ENCODE measurements around the gene PDE6H.

PDE6H gene

DNA sequence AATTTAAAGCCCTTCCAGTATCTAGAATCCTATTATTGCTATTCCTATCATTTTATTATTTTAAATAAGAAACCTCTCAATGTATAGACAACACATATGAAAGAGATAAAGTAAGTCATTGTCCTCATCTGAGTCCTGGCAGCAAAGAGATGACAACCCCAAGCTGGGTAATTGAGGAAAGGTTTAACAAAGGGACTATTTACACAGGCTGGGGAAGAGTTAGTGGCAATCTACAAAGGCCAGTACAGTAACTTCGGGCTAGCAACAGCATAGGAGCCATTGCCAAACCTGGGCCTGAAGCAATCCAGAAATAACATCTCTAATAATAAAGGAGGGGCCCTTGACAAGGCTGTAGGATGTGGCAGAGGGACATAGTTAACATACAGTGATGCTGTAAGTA, 11.2 kb downstream of the PDE6H start:
- no peak for TF ChIP-seq BACH2 (CRISPR knock-in tag; IDR thresholded peaks at IDR 0.05; ENCODE audit: borderline replicate concordance)
- no peak for TF ChIP-seq CSDC2 (CRISPR knock-in tag; IDR thresholded peaks at IDR 0.05)
- TF ChIP-seq GLIS3 (CRISPR knock-in tag; IDR thresholded peaks at IDR 0.05): no peak
- no peak for TF ChIP-seq ZNF70 (CRISPR knock-in tag; IDR thresholded peaks at IDR 0.05)
- TF ChIP-seq PPARA (CRISPR knock-in tag; IDR thresholded peaks at IDR 0.05; ENCODE audit: borderline replicate concordance): no peak
- TF ChIP-seq ZNF565 (CRISPR knock-in tag; conservative IDR thresholded peaks at IDR 0.05; ENCODE audit: low read depth): no peak
- TF ChIP-seq, protein P1, sequence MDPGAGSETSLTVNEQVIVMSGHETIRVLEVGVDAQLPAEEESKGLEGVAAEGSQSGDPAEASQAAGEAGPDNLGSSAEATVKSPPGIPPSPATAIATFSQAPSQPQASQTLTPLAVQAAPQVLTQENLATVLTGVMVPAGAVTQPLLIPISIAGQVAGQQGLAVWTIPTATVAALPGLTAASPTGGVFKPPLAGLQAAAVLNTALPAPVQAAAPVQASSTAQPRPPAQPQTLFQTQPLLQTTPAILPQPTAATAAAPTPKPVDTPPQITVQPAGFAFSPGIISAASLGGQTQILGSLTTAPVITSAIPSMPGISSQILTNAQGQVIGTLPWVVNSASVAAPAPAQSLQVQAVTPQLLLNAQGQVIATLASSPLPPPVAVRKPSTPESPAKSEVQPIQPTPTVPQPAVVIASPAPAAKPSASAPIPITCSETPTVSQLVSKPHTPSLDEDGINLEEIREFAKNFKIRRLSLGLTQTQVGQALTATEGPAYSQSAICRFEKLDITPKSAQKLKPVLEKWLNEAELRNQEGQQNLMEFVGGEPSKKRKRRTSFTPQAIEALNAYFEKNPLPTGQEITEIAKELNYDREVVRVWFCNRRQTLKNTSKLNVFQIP (CRISPR knock-in tag; IDR thresholded peaks at IDR 0.05; ENCODE audit: borderline replicate concordance, low read depth): no peak
- TF ChIP-seq ZFP3 (CRISPR knock-in tag; IDR thresholded peaks at IDR 0.05): no peak
- TF ChIP-seq ZNF8 (CRISPR knock-in tag; IDR thresholded peaks at IDR 0.05): no peak
- TF ChIP-seq, protein P2, sequence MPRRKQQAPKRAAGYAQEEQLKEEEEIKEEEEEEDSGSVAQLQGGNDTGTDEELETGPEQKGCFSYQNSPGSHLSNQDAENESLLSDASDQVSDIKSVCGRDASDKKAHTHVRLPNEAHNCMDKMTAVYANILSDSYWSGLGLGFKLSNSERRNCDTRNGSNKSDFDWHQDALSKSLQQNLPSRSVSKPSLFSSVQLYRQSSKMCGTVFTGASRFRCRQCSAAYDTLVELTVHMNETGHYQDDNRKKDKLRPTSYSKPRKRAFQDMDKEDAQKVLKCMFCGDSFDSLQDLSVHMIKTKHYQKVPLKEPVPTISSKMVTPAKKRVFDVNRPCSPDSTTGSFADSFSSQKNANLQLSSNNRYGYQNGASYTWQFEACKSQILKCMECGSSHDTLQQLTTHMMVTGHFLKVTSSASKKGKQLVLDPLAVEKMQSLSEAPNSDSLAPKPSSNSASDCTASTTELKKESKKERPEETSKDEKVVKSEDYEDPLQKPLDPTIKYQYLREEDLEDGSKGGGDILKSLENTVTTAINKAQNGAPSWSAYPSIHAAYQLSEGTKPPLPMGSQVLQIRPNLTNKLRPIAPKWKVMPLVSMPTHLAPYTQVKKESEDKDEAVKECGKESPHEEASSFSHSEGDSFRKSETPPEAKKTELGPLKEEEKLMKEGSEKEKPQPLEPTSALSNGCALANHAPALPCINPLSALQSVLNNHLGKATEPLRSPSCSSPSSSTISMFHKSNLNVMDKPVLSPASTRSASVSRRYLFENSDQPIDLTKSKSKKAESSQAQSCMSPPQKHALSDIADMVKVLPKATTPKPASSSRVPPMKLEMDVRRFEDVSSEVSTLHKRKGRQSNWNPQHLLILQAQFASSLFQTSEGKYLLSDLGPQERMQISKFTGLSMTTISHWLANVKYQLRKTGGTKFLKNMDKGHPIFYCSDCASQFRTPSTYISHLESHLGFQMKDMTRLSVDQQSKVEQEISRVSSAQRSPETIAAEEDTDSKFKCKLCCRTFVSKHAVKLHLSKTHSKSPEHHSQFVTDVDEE (CRISPR knock-in tag; IDR thresholded peaks at IDR 0.05): no peak
- no peak for TF ChIP-seq TCF4 (CRISPR knock-in tag; IDR thresholded peaks at IDR 0.05; ENCODE audit: borderline replicate concordance)
- TF ChIP-seq, protein P3, sequence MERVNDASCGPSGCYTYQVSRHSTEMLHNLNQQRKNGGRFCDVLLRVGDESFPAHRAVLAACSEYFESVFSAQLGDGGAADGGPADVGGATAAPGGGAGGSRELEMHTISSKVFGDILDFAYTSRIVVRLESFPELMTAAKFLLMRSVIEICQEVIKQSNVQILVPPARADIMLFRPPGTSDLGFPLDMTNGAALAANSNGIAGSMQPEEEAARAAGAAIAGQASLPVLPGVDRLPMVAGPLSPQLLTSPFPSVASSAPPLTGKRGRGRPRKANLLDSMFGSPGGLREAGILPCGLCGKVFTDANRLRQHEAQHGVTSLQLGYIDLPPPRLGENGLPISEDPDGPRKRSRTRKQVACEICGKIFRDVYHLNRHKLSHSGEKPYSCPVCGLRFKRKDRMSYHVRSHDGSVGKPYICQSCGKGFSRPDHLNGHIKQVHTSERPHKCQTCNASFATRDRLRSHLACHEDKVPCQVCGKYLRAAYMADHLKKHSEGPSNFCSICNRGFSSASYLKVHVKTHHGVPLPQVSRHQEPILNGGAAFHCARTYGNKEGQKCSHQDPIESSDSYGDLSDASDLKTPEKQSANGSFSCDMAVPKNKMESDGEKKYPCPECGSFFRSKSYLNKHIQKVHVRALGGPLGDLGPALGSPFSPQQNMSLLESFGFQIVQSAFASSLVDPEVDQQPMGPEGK (CRISPR knock-in tag; IDR thresholded peaks at IDR 0.05; ENCODE audit: borderline replicate concordance): no peak
- TF ChIP-seq, protein P4, sequence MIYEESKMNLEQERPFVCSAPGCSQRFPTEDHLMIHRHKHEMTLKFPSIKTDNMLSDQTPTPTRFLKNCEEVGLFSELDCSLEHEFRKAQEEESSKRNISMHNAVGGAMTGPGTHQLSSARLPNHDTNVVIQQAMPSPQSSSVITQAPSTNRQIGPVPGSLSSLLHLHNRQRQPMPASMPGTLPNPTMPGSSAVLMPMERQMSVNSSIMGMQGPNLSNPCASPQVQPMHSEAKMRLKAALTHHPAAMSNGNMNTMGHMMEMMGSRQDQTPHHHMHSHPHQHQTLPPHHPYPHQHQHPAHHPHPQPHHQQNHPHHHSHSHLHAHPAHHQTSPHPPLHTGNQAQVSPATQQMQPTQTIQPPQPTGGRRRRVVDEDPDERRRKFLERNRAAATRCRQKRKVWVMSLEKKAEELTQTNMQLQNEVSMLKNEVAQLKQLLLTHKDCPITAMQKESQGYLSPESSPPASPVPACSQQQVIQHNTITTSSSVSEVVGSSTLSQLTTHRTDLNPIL (CRISPR knock-in tag; IDR thresholded peaks at IDR 0.05; ENCODE audit: low read depth): no peak
- TF ChIP-seq TOX (CRISPR knock-in tag; IDR thresholded peaks at IDR 0.05; ENCODE audit: borderline replicate concordance): no peak
- TF ChIP-seq ZC3H10 (CRISPR knock-in tag; IDR thresholded peaks at IDR 0.05): no peak
- TF ChIP-seq RARB (CRISPR knock-in tag; IDR thresholded peaks at IDR 0.05): no peak
- ATAC-seq: no peak

DNA sequence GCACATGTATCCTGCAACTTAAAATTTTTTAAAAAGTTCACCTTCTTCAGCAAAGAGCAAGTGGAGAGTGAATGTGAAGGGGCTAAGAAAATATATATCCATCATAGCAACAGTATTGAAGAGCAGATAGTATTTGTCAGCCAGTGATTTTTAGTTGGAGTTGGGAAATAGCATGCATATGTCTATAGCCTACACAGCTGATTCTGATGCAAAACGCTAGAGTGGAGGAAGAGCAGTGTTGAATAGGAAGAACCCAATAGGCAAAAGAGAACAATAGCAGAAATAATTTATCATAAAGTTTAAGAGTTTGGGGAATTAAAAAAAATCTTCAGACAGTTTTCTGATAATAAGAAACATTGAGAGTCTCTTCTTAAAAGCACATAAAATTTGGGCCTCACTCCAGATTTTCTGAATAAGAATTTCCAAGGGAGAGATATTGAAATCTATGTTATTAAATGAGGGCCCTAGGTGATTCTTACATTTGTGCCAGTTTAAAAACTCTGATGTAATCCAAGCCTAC, 12.0 kb downstream of the PDE6H start:
- no peak for ATAC-seq
- TF ChIP-seq, protein P4 (CRISPR knock-in tag; IDR thresholded peaks at IDR 0.05; ENCODE audit: low read depth): no peak
- no peak for TF ChIP-seq ZNF8 (CRISPR knock-in tag; IDR thresholded peaks at IDR 0.05)
- TF ChIP-seq SNAI2 (CRISPR knock-in tag; IDR thresholded peaks at IDR 0.05): no peak
- TF ChIP-seq ZFP3 (CRISPR knock-in tag; IDR thresholded peaks at IDR 0.05): no peak
- no peak for TF ChIP-seq ZNF70 (CRISPR knock-in tag; IDR thresholded peaks at IDR 0.05)
- TF ChIP-seq ARNTL (CRISPR knock-in tag; IDR thresholded peaks at IDR 0.05; ENCODE audit: borderline replicate concordance, low read depth): no peak
- no peak for TF ChIP-seq ESRRG (CRISPR knock-in tag; IDR thresholded peaks at IDR 0.05)
- no peak for TF ChIP-seq ZFP30 (CRISPR knock-in tag; IDR thresholded peaks at IDR 0.05)

DNA sequence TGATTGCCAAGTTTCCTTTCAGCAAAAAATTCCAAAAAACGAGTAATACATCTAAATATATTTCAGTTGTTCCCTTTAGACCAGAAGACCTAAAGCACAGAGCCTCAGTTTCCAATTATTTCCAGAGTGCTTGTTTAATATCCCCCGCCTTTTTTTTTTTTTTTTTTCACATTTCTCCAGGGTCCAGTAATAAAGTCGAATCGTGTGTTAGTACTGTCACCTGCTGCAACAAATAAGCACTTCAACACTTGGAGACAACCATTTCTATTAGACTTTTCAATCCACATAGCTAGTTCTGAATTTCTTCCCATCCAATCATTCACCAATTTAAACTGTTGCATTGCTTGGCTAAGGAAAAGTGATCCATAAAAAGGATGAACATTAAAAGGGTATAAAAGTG, 13.6 kb downstream of the PDE6H start:
- ATAC-seq: no peak; the same call in 2 of the 3 replicates
- TF ChIP-seq TOX (CRISPR knock-in tag; IDR thresholded peaks at IDR 0.05; ENCODE audit: borderline replicate concordance) (no peak), RARB (CRISPR knock-in tag; IDR thresholded peaks at IDR 0.05) (no peak), ZFP30 (CRISPR knock-in tag; IDR thresholded peaks at IDR 0.05) (no peak), PPARA (CRISPR knock-in tag; IDR thresholded peaks at IDR 0.05; ENCODE audit: borderline replicate concordance) (no peak), ESRRG (CRISPR knock-in tag; IDR thresholded peaks at IDR 0.05) (no peak), SNAI2 (CRISPR knock-in tag; IDR thresholded peaks at IDR 0.05) (no peak), ZNF565 (CRISPR knock-in tag; conservative IDR thresholded peaks at IDR 0.05; ENCODE audit: low read depth) (no peak)
- TF ChIP-seq, protein P4 (CRISPR knock-in tag; IDR thresholded peaks at IDR 0.05; ENCODE audit: low read depth): no peak
- TF ChIP-seq, protein P5, sequence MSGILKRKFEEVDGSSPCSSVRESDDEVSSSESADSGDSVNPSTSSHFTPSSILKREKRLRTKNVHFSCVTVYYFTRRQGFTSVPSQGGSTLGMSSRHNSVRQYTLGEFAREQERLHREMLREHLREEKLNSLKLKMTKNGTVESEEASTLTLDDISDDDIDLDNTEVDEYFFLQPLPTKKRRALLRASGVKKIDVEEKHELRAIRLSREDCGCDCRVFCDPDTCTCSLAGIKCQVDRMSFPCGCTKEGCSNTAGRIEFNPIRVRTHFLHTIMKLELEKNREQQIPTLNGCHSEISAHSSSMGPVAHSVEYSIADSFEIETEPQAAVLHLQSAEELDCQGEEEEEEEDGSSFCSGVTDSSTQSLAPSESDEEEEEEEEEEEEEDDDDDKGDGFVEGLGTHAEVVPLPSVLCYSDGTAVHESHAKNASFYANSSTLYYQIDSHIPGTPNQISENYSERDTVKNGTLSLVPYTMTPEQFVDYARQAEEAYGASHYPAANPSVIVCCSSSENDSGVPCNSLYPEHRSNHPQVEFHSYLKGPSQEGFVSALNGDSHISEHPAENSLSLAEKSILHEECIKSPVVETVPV (CRISPR knock-in tag; IDR thresholded peaks at IDR 0.05): no peak
- TF ChIP-seq, protein P3 (CRISPR knock-in tag; IDR thresholded peaks at IDR 0.05; ENCODE audit: borderline replicate concordance): no peak
